ENCODE data around the gene RAB22A. TPM values are rescaled to one million over a fixed set of nuclear protein-coding genes. Genes with fewer than 3 reads are reported as not detected.

The RAB22A gene
- total RNA-seq, 1 donor from 2014 or later = 9.5 TPM

DNA sequence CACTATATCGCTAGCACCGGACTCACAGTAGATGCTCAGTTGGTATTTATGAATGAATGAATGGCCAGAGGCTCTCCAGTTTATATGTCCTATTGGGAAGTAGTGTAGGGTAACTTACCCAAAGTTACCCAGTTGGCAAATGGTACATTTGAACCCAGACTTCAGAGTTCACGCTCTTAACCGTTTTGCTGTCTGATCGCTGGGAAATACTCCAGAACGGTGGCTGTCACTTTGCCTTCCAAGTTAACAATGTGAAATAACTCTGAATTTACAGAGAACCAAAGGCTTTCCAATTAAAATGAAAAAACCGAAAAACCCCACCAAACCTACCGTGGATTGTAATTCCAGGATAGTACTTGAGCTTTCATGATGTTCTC lies 81.1 kb downstream of the RAB22A start:
- Mint-ChIP-seq H3K27me3 (ENCODE audit: unreplicated experiment) (peaks cover 7% of the 10 kb centered on the region), H3K9me3 (ENCODE audit: unreplicated experiment) (peaks cover 2% of the 10 kb centered on the region), H3K4me1 (ENCODE audit: low read depth, unreplicated experiment) (peaks cover 19% of the 10 kb centered on the region), H3K4me3 (ENCODE audit: unreplicated experiment) (peak overlapping the region; percentile 99), H3K36me3 (ENCODE audit: unreplicated experiment) (no peaks in the 10 kb centered on the region), H3K27ac (ENCODE audit: unreplicated experiment) (no peak overlapping the region)
- no peak for DNase-seq
- TF ChIP-seq, protein P1, sequence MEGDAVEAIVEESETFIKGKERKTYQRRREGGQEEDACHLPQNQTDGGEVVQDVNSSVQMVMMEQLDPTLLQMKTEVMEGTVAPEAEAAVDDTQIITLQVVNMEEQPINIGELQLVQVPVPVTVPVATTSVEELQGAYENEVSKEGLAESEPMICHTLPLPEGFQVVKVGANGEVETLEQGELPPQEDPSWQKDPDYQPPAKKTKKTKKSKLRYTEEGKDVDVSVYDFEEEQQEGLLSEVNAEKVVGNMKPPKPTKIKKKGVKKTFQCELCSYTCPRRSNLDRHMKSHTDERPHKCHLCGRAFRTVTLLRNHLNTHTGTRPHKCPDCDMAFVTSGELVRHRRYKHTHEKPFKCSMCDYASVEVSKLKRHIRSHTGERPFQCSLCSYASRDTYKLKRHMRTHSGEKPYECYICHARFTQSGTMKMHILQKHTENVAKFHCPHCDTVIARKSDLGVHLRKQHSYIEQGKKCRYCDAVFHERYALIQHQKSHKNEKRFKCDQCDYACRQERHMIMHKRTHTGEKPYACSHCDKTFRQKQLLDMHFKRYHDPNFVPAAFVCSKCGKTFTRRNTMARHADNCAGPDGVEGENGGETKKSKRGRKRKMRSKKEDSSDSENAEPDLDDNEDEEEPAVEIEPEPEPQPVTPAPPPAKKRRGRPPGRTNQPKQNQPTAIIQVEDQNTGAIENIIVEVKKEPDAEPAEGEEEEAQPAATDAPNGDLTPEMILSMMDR (IDR thresholded peaks at IDR 0.05; ENCODE audit: partially characterized antibody, unreplicated experiment) = no peak

DNA sequence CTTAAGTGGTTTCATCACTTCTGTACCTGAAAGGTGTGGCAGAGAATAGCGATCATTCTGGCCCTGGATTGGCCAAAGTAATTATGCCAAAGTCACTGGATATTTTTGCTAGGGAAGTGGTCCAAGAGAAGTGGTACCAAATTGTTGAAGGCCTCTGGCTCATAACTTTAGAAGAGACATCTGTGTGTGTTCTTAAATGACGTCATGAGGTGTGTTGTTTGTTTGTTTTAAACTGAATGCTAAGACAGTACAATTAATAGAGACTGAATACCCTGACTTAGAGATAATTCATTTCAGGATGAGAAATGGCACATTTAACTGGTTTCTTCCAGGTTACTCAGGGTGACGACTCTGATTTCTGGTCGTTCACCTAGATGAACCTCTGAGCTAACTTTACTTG lies 82.8 kb downstream of the RAB22A start:
- Mint-ChIP-seq H3K9me3 (ENCODE audit: unreplicated experiment) (peaks cover 2% of the 10 kb centered on the region), H3K36me3 (ENCODE audit: unreplicated experiment) (no peaks in the 10 kb centered on the region), H3K4me1 (ENCODE audit: low read depth, unreplicated experiment) (peaks cover 18% of the 10 kb centered on the region), H3K4me3 (ENCODE audit: unreplicated experiment) (no peak overlapping the region), H3K27ac (ENCODE audit: unreplicated experiment) (no peak overlapping the region), H3K27me3 (ENCODE audit: unreplicated experiment) (peaks cover 7% of the 10 kb centered on the region)
- DNase-seq = no peak
- TF ChIP-seq, protein P1 (IDR thresholded peaks at IDR 0.05; ENCODE audit: partially characterized antibody, unreplicated experiment) = no peak

DNA sequence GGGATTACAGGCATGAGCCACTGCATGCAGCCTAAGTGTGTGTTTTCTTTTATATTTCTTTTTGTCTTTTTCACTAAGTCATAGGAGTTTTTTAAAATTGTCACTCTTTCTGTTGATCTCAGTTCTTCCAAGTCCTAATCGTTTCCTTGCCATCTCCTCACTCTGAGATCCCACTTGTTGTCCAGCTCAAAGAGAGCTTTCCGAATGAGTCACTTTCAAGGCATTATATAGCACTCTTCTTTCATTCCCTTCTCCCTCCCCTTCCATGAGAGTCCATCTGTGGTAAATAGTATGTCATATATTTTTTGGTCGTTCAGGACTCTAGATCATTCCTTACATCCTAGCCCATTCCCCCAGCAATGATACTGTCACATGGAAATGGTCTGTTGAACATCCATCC lies 83.8 kb downstream of the RAB22A start:
- Mint-ChIP-seq H3K27me3 (ENCODE audit: unreplicated experiment) (peaks cover 7% of the 10 kb centered on the region), H3K36me3 (ENCODE audit: unreplicated experiment) (no peaks in the 10 kb centered on the region), H3K4me3 (ENCODE audit: unreplicated experiment) (no peak overlapping the region), H3K27ac (ENCODE audit: unreplicated experiment) (no peak overlapping the region), H3K9me3 (ENCODE audit: unreplicated experiment) (peaks cover 2% of the 10 kb centered on the region), H3K4me1 (ENCODE audit: low read depth, unreplicated experiment) (peaks cover 18% of the 10 kb centered on the region)
- TF ChIP-seq, protein P1 (IDR thresholded peaks at IDR 0.05; ENCODE audit: partially characterized antibody, unreplicated experiment) = no peak
- no peak for DNase-seq

DNA sequence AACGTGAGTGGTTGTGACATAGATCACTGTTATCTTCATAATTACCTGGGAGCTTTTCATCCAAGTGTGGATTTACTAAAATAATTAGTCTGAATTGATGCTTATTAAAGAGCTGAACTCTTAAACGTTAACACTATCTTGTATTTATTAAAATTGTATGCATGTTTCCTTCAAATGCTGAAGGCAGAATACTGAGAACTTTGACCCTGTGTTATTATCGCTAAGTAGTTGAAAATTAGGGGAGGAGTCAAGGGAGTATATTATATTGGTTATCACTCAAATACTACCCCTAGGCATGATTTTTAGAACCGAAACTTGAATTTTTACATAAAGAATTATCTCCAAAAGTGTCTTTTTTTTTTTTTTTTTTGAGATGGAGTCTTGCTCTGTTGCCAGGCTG lies 85.3 kb downstream of the RAB22A start:
- peaks cover 5% of the 10 kb centered on the region for H3K27me3 Mint-ChIP-seq (ENCODE audit: unreplicated experiment)
- TF ChIP-seq, protein P1 (IDR thresholded peaks at IDR 0.05; ENCODE audit: partially characterized antibody, unreplicated experiment) = no peak
- H3K4me1 Mint-ChIP-seq (ENCODE audit: low read depth, unreplicated experiment) = peaks cover 17% of the 10 kb centered on the region
- peaks cover under 1% of the 10 kb centered on the region for H3K9me3 Mint-ChIP-seq (ENCODE audit: unreplicated experiment)
- no peak for DNase-seq
- no peak overlapping the region for H3K27ac Mint-ChIP-seq (ENCODE audit: unreplicated experiment)
- H3K36me3 Mint-ChIP-seq (ENCODE audit: unreplicated experiment) = no peaks in the 10 kb centered on the region
- no peak overlapping the region for H3K4me3 Mint-ChIP-seq (ENCODE audit: unreplicated experiment)

DNA sequence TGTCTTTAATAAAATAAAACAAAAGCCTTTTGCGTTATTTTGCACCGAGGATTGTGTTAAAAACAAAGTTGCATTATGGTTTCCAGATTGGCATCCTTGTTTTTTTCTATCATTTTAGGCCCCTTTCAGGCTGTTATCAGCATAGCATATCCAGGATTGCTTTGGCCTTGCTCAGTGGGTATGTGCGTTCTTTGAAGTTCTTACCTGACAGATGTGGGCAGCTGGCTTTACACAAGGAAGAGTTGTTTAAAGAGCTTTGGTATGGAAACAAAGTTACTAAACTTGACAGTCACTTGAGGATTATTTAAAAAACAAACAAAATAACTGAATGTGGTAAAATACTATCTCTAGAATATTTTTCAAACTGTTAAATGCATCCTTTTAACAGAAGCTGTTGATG lies 86.1 kb downstream of the RAB22A start:
- peaks cover 2% of the 10 kb centered on the region for H3K27me3 Mint-ChIP-seq (ENCODE audit: unreplicated experiment)
- no peaks in the 10 kb centered on the region for H3K36me3 Mint-ChIP-seq (ENCODE audit: unreplicated experiment)
- H3K4me1 Mint-ChIP-seq (ENCODE audit: low read depth, unreplicated experiment) = peaks cover 12% of the 10 kb centered on the region
- no peak overlapping the region for H3K27ac Mint-ChIP-seq (ENCODE audit: unreplicated experiment)
- no peaks in the 10 kb centered on the region for H3K9me3 Mint-ChIP-seq (ENCODE audit: unreplicated experiment)
- H3K4me3 Mint-ChIP-seq (ENCODE audit: unreplicated experiment) = no peak overlapping the region
- TF ChIP-seq, protein P1 (IDR thresholded peaks at IDR 0.05; ENCODE audit: partially characterized antibody, unreplicated experiment) = no peak
- no peak for DNase-seq

All from glutamatergic neuron (in vitro differentiated cells).